T follicular helper cell (primary cell): ENCODE measurements around the gene FBLN5.

Experiments used
- DNase-seq: peaks from one replicate; pipeline ENCODE4 v3.0.0-alpha.2; 2020; ENCODE audit warnings: low read depth
- total RNA-seq, 2 experiments: gene quantifications; one replicate each; lab custom pipeline; 2026; lab: John Stamatoyannopoulos, UW

Gene FBLN5, protein sequence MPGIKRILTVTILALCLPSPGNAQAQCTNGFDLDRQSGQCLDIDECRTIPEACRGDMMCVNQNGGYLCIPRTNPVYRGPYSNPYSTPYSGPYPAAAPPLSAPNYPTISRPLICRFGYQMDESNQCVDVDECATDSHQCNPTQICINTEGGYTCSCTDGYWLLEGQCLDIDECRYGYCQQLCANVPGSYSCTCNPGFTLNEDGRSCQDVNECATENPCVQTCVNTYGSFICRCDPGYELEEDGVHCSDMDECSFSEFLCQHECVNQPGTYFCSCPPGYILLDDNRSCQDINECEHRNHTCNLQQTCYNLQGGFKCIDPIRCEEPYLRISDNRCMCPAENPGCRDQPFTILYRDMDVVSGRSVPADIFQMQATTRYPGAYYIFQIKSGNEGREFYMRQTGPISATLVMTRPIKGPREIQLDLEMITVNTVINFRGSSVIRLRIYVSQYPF
- 0.83 to 12.5 reads per million in 2 experiments for total RNA-seq

DNA sequence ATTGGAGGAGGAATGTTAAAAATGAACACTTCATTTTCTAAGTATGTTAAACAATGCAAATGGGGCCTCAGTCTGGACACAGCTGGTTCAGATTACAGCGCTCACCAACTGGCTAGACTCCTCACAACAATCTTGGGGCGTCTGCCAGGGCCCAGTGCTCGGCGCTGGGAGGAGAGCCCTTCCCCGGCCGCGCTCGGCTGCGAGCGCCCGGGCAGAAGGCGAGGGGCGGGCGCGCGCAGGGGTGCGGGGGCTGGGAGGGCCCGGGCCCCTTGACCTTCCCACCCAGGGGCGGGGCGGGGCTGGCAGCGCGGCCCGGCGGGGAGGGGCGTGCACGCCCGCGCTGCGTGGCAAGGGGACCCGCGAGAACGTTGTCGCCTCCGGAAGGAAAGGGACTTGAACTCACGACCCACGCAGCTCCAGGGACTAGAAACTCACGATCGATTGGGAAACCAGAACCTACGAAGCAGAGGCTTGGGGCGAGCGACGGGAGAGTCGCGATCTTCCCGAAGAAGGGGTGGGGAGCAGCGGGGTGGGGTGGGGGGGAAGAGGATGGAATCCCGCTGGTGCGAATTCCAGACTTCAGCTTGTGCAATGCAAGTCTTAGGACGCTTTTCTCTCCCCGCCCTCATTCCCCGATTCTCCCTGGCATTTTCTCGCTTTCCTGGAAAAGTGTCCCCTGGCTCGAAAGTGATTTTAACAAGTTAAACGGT, at the start of gene FBLN5:
Gene FBLN5 (minus strand): TSS at position 220 of the 710 bp plus-strand sequence. CDS start 465 bp downstream, outside the sequence.
- DNase-seq = no peak

DNA sequence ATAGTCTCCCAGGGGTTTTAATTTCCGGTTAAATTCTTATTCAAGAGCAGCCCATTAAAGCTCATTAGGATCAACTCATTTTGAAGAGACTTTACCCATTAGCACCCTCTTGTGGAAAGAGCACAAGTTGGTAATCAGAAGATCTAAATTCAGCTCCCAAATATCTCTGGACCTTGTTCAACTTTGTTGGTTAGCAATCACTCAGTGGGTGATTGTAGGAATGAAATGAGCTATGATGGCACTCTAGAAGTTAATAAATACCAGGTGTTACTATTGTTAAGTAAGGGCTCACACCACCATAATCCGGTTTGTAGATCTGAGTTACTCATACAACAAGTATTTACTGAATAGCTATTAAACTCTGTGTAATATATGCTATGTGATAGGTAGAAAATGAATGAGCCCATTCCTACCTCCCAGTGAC, 49.5 kb upstream of the FBLN5 start:
- DNase-seq = no peak

DNA sequence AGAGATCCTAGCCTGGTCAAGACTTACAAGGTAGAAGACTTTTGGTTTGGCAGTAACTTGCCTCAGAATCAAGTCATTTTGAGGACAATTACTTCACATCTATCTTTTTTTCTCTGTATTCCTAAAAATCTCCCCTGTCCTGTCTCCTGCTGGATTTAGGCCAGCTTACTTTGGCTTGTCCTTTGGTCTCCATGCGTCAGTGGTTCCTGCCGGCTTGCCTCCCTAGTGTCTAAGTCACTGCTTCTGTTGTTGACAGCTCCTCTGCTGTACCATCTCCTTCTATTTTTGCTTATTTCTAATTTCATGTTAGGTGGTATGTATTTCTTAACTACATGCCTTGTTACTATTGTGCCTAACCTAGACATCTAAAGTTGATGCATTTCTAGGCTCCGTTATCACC, 39.7 kb upstream of the FBLN5 start:
- no peak for DNase-seq

DNA sequence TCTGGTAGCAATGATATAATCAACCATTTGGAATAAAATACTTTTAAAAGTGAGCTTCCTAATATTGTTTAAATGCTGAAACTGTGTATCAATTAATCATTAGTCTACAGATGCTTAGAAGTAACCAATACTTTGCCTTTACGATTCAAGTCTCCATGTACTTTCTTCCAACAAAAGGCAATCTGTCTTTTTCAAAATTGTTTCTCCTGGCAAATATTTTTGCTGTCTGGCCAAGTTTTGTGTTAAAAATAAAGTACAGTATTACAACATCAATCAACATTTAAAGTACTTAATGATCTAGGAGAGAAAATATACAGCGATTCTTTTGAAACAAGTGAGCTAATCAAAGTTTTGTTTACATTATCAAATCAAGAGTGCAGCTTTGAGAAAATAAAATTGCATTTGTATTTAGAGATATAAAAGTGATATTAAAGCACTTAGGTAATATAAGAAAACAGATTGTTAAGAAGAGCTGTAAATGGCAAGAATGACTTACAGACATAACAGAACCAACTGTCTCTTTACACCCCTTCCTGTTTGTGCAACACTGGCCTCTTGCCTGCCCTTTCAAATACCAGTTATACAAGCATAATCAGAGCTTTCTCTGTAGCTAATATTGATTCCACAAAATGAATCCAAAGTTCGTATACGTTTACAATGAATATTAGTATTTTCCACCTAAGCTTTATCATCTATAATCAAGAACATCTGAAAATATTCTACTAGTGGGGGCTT, 38.2 kb upstream of the FBLN5 start:
- no peak for DNase-seq

DNA sequence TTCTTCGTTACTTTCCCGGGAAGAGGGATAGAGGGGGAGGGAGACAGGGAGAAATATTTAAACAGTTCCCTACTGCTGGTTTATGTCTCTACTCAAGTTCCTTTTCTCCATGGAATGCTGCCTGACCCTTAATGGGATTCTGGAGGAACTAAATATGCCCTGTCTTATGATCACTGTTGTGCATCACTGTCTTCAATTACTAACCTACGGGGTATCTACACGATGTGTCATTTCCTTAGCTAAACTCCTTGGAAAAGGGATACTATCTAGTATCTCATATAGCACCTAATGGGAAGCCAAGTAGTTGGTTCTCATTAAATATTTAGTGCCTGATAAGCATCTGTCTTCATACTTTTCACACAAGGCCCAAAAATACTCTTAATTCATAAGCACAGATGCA, 37.5 kb upstream of the FBLN5 start:
- no peak for DNase-seq

DNA sequence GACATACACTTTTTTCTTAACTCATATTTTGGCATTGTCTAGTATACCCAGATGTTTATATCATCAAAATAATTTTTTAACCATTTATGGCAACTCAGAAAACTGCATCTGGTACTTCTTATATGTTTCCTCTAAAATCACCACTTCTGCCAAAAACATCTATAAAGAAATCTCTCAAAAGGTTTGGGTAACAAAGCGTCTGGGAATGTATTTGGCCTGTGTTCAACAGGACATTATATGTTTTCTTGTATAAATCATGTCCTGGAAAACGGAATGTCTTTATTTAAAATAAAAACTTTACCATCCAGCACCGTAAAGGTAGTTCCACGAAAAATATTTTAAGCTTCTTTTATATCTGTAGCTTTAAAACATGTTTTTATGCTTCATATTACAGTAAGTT, 36.1 kb upstream of the FBLN5 start:
- DNase-seq = no peak

DNA sequence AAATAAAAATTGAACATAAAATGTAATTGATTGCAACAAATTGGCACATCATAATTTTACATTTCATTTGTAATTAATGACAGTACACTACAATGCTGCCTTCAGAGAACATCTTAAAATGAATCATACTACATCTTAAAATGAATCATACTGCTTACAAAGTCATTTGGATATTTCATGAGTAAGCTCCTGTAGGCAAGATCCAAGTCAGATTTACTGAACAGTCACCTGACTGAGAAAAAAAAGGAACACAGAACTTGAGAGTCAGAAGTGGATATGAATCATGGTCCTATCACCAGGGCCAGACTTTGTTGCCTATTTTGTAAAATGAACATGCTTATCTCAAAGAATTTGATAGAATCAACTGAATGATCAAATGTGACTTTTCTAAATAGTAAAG, 32.7 kb upstream of the FBLN5 start:
- no peak for DNase-seq

DNA sequence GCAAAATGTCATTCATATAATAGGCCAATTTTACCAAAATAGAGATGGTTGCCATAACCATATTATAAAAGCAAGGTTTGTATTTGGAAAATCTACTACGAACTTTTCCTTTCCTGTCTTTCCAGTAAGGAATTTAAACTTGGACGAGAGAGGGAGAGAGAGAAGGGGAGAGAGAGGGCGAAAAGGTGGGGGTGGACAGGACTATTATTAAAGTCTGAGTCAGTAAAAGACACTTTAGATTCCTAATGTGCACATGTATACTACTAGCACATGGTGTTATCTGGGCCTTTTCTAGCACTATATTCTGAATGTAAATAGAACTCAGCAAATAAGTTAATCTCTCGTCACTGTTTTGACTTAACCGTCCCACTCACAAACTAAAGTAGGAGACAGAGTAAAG, 30.4 kb upstream of the FBLN5 start:
- no peak for DNase-seq

DNA sequence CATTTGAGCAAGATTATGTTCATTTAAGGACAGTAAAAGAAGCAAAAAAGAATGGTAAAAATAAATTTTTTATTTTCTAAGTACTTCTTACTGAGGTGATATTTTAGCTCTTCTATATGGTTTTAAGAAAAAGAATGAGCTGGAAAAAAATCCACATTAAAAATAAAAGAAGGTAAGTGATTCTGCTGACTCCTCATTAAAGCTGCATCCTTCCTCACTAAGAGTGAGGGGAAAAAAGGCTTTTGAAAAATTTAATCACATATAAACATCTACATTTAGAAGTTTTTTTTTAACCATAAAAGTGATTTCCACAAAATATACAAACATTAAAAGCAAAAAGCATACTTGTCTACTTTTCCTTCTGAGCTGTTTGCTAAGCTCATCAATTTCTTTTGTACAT, 28.3 kb upstream of the FBLN5 start:
- no peak for DNase-seq

DNA sequence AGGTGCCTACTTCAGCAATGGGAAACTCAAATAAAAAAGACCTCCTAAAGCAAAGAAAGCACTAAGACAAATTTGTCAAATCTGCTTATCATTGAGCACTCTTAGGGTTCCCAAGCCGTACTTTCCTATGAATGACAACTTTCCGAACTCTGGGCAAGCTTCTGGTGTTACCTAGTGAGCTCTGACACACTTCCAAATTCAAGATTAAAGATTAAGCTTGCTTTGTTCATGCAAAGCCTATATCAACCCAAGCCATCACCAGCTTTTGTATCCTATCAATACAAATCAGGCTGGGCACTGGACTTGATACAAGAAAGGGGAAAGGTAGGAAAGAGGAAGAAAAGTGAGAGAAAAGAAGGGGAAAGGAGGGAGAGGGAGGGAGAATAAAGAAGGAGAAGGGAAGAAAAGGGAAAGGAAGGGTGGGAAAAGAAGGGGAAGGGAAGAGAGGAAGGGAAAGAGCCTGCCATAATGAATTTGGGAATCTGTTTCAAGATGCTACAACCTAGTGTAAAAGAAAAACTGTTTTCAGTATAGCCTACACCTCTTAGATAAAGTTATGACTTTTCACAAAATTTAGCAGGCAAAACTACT, 23.8 kb upstream of the FBLN5 start:
- DNase-seq = no peak

DNA sequence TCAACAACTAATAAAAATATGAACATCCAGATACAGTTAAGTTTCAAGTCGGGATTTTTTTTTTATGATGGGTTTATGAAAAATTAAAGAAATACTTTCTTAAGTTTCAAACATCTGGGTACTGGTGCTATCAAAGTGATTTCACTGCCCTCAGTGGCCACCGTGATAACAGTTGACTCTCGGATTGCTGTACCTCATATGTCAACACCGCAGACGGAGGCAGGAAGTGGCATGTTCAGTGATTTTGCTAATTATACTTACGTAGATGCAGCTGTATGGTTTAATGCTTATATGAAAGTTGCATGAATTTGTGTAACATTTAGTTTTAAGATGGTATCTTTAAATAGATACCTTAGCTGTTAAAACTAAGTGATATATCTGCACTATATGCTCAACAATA, 20.8 kb upstream of the FBLN5 start:
- peak; percentile 16 for DNase-seq

DNA sequence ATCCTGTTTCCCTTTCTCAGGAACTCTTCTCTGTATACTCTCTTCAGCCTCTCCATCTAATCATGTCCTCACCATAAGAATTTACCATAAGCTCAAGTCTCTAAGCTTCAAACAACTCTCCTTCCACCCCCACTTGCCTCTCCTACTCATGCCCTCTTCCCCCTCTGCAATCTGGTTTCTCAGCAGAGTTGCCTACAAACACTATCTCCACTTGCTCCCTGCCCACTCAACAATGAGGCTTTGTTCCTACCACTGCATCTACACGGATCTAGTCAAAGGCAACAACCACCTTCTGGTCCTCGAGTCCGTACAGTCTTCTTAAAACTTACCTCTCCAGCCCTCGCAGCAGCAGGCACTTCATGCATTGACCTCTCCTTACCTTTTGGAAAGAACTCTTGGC, 17.2 kb upstream of the FBLN5 start:
- no peak for DNase-seq

DNA sequence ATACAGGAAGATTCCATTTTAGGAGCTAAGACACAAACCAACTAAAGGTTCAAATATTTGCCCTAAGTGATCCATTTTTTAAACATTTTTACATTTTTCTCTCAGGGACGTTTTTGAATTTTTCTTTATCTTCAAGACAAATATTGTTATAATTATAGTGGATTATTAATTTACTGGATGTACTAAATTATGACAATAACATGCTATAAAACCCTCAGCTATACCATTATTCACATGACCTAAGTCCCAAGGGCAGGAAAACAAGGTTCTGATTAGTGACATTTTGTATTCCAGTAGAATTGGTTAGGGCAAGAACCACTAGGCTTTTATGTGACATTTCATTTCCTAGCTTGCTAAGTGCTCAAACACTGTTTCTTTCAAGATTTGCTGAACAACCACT, 16.5 kb upstream of the FBLN5 start:
- DNase-seq = no peak

DNA sequence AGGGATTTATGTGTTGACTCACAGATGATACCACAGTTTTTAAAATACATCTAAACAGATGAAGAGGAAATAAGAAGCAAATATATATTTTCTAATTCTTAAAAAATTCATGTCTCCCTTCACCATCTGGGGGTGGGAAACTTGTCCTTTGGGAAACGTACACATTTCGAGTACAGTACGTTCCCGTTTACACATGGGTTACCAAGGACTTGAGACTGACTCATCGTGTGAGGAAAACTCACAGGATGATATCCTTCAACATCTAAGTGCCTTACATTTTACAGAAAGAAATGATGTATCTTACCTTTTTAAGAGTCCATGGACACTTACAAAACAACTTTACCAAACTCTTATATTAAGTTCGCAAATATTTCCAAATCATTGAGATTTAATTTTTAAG, 16.0 kb upstream of the FBLN5 start:
- DNase-seq = no peak

DNA sequence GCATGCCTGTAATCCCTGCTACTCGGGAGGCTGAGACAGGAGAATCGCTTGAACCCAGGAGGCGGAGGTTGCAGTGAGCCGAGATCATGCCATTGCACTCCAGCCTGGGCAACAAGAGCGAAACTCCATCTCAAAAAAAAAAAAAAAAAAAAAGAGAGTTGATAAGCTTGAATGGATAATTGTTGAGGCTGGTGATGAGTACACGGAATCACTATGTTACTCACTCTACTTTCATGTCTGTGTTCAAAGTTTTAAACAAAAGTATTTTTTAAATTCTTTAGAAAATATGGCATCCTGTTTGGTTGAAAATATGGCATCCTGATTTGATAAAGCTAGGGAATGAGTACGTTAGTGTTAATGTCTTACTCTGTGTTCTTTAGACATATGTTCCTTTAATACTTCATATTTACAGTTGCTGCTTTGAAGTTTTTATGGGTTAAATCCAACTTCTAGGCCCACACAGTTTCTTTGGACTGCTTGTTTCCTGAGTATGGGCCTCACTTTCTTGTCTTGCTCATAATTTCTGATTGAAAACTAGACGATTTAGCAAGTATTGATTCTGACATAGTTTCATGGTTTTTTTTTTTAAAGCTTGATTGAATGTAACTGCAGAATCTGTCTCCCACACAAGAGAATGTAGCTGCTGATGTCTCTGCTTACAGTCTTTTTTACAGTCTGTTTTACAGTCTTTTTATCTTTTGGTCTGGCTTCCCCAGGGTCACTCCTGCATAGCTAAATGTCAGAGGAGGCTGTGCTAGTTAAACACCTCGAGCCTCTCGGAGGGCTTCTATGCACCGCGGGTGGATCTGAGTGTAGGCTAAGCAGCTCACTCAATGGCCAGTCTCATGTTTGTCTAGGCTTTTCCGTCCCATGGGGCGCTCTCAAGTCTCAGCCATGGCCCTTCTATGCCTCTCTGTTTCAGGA, 14.1 kb upstream of the FBLN5 start:
- no peak for DNase-seq

DNA sequence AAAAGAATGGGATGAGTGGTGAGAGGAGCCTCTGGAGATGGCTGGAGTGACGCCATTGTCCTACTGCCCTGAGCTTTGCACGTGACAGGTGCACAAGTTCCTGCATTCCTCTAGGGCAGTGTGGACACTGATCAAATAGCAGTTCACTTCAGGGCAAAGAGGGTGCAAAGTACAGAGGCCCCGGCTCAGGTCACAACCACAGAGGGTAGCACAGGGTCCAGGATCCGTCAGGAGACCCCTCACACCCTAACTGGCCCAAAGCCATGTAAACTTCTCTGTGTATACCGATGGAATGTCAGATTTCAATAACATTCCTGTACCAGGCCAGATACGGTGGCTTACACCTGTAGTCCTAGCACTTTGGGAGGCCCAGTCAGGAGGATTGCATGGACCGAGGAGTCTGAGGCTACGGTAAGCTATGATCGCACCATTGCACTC, 10.4 kb upstream of the FBLN5 start:
- no peak for DNase-seq

DNA sequence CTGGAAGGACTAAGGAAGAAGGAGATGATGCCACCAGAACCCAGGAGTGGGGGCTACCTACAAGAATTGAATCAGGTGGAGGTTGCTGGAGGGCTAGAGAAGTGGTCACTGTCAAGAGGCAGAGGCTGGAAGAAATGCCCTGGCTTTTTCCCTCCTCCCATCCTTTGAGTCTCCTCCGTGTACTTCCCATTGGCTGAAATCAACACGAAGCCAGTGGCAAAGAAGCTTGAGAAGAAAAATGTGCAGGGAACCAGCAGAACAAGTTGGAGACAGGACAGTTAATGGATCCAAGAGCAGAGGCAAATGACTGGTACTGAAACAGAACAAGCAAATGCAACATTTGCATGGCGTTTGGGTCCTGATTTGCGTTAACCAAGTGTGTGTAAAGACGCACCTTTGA, 9.1 kb upstream of the FBLN5 start:
- no peak for DNase-seq

DNA sequence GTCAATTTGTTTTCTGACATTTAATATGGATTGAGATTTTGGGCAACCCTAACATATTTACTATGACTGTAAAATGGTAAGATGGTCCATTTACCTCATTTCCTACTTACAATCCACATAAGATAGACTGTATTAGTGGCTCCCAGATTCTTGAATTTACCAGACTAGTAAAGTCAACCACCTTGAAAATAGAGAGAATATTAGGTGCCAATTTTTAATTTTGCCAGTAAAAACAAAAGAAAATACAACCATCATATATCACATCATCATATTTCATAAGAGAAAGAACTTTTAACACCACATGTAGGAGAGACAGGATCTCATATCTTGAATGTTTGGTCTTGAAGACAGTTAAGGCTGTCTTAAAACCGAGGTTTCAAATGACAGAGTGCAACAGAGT, 7.7 kb upstream of the FBLN5 start:
- no peak for DNase-seq

DNA sequence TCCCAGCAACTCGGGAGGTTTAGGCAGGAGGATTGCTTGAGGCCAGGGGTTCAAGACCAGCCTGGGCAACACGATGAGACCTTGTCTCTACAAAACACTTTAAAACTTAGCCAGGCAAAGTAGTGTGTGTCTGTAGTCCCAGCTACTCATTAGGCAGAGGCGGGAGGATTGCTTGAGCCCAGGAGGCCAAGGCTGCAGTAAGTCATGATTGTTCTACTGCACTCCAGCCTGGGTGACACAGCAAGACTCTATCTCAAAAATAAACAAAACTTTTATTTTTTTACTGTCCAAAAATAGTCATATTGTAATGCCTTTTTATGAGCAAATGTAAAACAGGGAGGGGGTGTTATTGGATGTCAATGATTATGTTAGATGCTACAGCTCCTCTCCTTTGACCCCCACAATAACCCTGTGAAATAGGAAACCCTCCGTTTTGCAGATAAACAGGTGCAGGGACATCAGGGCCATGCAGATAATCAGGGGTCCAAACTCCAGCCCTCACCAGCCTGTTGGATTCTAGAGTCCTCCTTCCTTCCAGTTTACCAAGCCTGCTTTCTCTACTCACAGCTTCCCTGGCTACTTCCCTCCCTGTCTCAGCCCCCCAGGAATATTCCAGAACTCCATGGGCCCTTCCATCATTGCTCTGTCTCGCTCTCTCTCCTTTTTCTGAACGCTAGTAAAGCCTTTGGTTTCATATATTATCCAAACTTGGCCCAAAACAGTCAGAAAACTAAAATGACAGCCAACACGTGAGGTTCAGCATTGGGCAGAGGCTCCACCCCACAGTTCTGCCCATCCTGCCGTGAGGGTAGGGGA, 5.9 kb upstream of the FBLN5 start:
- DNase-seq = no peak
